Measurements from ENCODE around the gene ADARB1. TPM values are rescaled to one million over a fixed set of nuclear protein-coding genes. Genes with fewer than 3 reads are reported as not detected.
"Not testable (repeated sequence)": the region's sequence is repeated elsewhere in the genome, so short reads cannot be mapped to it uniquely, and the experiment has no call there.

The ADARB1 gene
- total RNA-seq, 2 experiments from 2014 or later, result 32.8 to 37.7 TPM

DNA sequence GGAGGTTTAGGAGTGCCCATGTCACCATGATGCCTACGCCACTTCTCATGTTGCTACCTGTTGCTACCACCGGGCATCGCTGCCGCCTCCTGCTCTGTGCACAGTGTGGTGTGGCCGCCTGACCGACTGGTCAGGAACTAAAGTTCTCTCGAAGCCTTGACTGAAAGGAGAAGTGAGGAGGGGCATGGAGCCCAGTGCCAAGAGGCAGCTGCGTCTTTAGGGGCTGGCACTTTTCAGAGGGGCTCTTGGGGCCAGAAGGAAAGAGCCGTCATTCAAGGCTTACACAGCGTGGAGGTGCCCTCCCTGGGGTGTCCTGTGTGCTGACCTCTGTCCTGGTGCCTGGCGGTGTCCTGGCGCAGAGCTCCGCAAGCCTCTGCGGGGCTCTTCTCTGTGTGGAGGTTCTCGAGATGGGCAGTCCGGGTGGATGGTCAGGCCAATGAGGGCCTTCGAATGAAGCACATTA is 57.2 kb downstream of the ADARB1 start:
- H3K4me3 Mint-ChIP-seq, result no peak overlapping the region
- DNase-seq, result no peak
- no peak for ATAC-seq
- CTCF ChIA-PET, result interaction anchor here (0.9 to 9.1 kb wide), 5 partner anchors 8 to 181 kb away, joined by 3 to 131 read pairs (median 16); no protein-coding TSS in a partner anchor
- H3K27ac Mint-ChIP-seq, result no peak overlapping the region
- POLR2A ChIA-PET, result no interaction called here
- intact Hi-C loops (cut with DNase I, micrococcal nuclease), result no loop called here
- H3K27me3 Mint-ChIP-seq, result no peaks in the 10 kb centered on the region
- peaks cover 8% of the 10 kb centered on the region for H3K36me3 Mint-ChIP-seq (ENCODE audit: low read depth)
- H3K9me3 Mint-ChIP-seq (ENCODE audit: low read depth), result no peaks in the 10 kb centered on the region
- peaks cover 31% of the 10 kb centered on the region for H3K4me1 Mint-ChIP-seq

DNA sequence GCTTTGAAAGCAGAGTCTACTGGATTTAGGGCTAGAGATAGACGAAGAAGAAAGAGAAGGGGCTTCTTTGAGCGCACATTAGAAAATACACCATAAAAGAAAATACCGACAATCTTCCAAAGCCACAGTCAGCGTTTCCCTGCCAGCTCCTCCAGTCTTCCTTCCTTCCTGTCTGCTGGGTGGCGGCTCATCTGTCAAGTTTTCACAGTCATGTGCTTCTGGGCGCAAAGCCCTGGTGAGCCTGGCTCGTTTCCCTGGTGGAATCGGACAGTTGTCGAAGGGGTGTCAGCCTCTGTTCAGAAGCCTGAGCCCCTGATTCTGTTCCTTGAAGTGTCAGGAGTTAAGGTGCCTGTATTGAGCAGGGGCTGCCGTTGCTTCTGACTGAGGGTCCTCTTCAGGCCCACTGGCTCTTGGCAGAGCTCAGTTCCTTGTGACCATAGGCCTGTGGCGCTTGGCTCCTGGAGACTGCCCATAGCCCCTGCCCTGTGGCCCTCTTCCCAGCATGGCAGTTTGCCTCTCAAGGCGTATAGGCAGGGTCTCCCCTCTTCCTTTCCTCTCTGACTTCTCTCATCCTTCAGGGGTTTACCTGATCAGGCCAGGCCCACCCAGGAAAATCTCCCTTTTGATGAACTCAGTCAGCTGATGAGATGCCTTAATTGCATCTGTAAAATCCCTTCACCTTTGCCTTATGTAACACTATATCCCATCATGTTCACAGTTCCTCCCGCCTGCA is 58.6 kb downstream of the ADARB1 start:
- ChIA-PET CTCF (interaction anchor here (3.5 kb wide), 1 partner anchor 19 kb away, joined by 16 read pairs; no protein-coding TSS in a partner anchor), POLR2A (no interaction called here)
- no peak for ATAC-seq
- H3K36me3 Mint-ChIP-seq (ENCODE audit: low read depth), result peaks cover 8% of the 10 kb centered on the region
- H3K27me3 Mint-ChIP-seq, result no peaks in the 10 kb centered on the region
- peaks cover 32% of the 10 kb centered on the region for H3K4me1 Mint-ChIP-seq
- no peak for DNase-seq
- intact Hi-C loops (cut with DNase I, micrococcal nuclease), result no loop called here
- no peaks in the 10 kb centered on the region for H3K9me3 Mint-ChIP-seq (ENCODE audit: low read depth)
- no peak overlapping the region for H3K4me3 Mint-ChIP-seq
- H3K27ac Mint-ChIP-seq, result no peak overlapping the region

- H3K36me3 Mint-ChIP-seq (ENCODE audit: low read depth); DNase-seq; H3K9me3 Mint-ChIP-seq (ENCODE audit: low read depth); intact Hi-C loops (cut with DNase I, micrococcal nuclease); H3K27ac Mint-ChIP-seq; H3K4me3 Mint-ChIP-seq; POLR2A ChIA-PET; H3K27me3 Mint-ChIP-seq; ATAC-seq: not testable (repeated sequence)
- CTCF ChIA-PET, result interaction anchor here (3.5 kb wide), 1 partner anchor 18 kb away, joined by 16 read pairs; no protein-coding TSS in a partner anchor
- H3K4me1 Mint-ChIP-seq, result peaks cover 29% of the 10 kb centered on the region
Observed at GRCh38 chr21:45133574-45134278, 59.3 kb downstream of the ADARB1 start.

GRCh38 chr21:45134279-45135076 is 60.1 kb downstream of the ADARB1 start:
- Mint-ChIP-seq H3K36me3 (ENCODE audit: low read depth) (peaks cover 5% of the 10 kb centered on the region), H3K27ac (no peak overlapping the region), H3K27me3 (no peaks in the 10 kb centered on the region), H3K4me3 (no peak overlapping the region), H3K9me3 (ENCODE audit: low read depth) (no peaks in the 10 kb centered on the region), H3K4me1 (peaks cover 28% of the 10 kb centered on the region)
- ChIA-PET CTCF (no interaction called here), POLR2A (no interaction called here)
- DNase-seq (no peak), ATAC-seq (no peak)
- intact Hi-C loops (cut with DNase I, micrococcal nuclease), result loop anchor here in 1 of 2 experiments (5.0 kb wide), 1 partner anchor 172 kb away; no protein-coding TSS in a partner anchor

- intact Hi-C loops (cut with DNase I, micrococcal nuclease), result loop anchor here in 1 of 2 experiments (5.0 kb wide), 1 partner anchor 173 kb away; no protein-coding TSS in a partner anchor
- ChIA-PET POLR2A (no interaction called here), CTCF (interaction anchor here (7.8 kb wide), 1 partner anchor 17 kb away, joined by 73 read pairs; no protein-coding TSS in a partner anchor)
- Mint-ChIP-seq H3K27ac (no peak overlapping the region), H3K9me3 (ENCODE audit: low read depth) (no peaks in the 10 kb centered on the region), H3K4me1 (peaks cover 21% of the 10 kb centered on the region), H3K27me3 (no peaks in the 10 kb centered on the region), H3K36me3 (ENCODE audit: low read depth) (peaks cover 5% of the 10 kb centered on the region), H3K4me3 (no peak overlapping the region)
- ATAC-seq (no peak), DNase-seq (no peak)
Observed at GRCh38 chr21:45135122-45135521, 60.7 kb downstream of the ADARB1 start.

GRCh38 chr21:45135868-45136267 is 61.5 kb downstream of the ADARB1 start:
- intact Hi-C loops (cut with DNase I, micrococcal nuclease), result loop anchor here in 1 of 2 experiments (5.0 kb wide), 1 partner anchor 174 kb away; no protein-coding TSS in a partner anchor
- ATAC-seq (no peak), DNase-seq (no peak)
- Mint-ChIP-seq H3K4me3 (no peak overlapping the region), H3K36me3 (ENCODE audit: low read depth) (peaks cover 5% of the 10 kb centered on the region), H3K9me3 (ENCODE audit: low read depth) (no peaks in the 10 kb centered on the region), H3K27ac (no peak overlapping the region), H3K4me1 (peaks cover 16% of the 10 kb centered on the region), H3K27me3 (no peaks in the 10 kb centered on the region)
- POLR2A ChIA-PET, result no interaction called here
- CTCF ChIA-PET, result interaction anchor here (1.3 to 7.8 kb wide), 11 partner anchors 8 to 309 kb away, joined by 4 to 131 read pairs (median 31); partner anchors contain the start of gene SLX9

DNA sequence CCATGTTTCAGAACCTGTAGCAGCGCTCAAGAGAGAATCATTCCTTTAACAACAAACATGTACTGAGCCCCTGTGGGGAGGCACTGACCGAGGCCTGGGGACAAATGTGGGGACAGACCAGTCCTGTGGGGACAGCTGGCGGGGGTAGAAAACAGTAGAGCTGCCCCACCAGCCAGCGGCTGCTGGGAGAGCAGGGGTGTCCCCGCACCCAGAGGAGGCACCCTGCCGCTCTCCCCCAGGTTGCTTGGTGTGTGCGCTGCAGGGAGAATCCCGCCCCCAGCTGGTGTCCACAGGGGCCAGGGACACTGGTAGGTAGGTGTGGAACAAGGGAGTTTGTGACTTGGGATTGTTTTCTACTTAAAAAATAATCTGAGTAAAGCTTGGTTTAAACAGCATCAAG is 62.1 kb downstream of the ADARB1 start:
- no peaks in the 10 kb centered on the region for H3K27me3 Mint-ChIP-seq
- no peak overlapping the region for H3K27ac Mint-ChIP-seq
- ChIA-PET CTCF (interaction anchor here (0.5 to 7.8 kb wide), 31 partner anchors 8 to 347 kb away, joined by 3 to 131 read pairs (median 5); partner anchors contain the start of gene SLX9), POLR2A (no interaction called here)
- H3K4me1 Mint-ChIP-seq, result peaks cover 16% of the 10 kb centered on the region
- DNase-seq (no peak), ATAC-seq (no peak)
- H3K36me3 Mint-ChIP-seq (ENCODE audit: low read depth), result peaks cover 5% of the 10 kb centered on the region
- H3K9me3 Mint-ChIP-seq (ENCODE audit: low read depth), result no peaks in the 10 kb centered on the region
- intact Hi-C loops (cut with DNase I, micrococcal nuclease), result loop anchor here in 1 of 2 experiments (5.0 kb wide), 1 partner anchor 174 kb away; no protein-coding TSS in a partner anchor
- no peak overlapping the region for H3K4me3 Mint-ChIP-seq

- intact Hi-C loops (cut with DNase I, micrococcal nuclease), result loop anchor here (1.0 to 5.0 kb wide), 2 partner anchors 175 to 188 kb away; no protein-coding TSS in a partner anchor
- H3K9me3 Mint-ChIP-seq (ENCODE audit: low read depth), result no peaks in the 10 kb centered on the region
- peak overlapping the region; percentile 14 for H3K27ac Mint-ChIP-seq
- peaks cover 16% of the 10 kb centered on the region for H3K4me1 Mint-ChIP-seq
- DNase-seq (peak; percentile 86), ATAC-seq (peak; percentile 47)
- ChIA-PET CTCF (interaction anchor here (0.5 to 7.8 kb wide), 43 partner anchors 9 to 711 kb away, joined by 3 to 131 read pairs (median 5); partner anchors contain the start of gene SLX9), POLR2A (no interaction called here)
- peaks cover 5% of the 10 kb centered on the region for H3K36me3 Mint-ChIP-seq (ENCODE audit: low read depth)
- H3K4me3 Mint-ChIP-seq, result no peak overlapping the region
- H3K27me3 Mint-ChIP-seq, result no peaks in the 10 kb centered on the region
Observed at GRCh38 chr21:45136927-45137611, 62.7 kb downstream of the ADARB1 start.

DNA sequence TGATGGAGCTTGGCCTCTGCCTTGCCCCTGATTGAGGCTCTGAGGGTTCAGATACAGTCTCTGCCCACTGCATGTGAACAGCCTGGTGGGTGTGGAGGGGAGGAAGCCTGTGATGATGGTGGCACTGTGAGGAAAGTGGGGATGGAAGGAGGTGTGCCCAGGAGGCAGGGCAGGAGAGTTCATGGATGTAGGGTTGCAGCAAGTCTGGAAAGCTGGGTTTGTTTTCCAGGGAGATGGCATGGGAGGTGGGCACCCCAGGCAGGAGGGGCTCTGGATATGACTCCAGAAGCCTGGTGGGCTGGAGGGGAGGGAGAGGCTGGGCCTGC is 63.2 kb downstream of the ADARB1 start:
- H3K27me3 Mint-ChIP-seq, result no peaks in the 10 kb centered on the region
- H3K27ac Mint-ChIP-seq, result peak overlapping the region; percentile 14
- DNase-seq, result no peak
- ATAC-seq, result no peak
- no peaks in the 10 kb centered on the region for H3K9me3 Mint-ChIP-seq (ENCODE audit: low read depth)
- peaks cover 15% of the 10 kb centered on the region for H3K4me1 Mint-ChIP-seq
- intact Hi-C loops (cut with DNase I, micrococcal nuclease), result loop anchor here (1.0 to 5.0 kb wide), 2 partner anchors 175 to 188 kb away; no protein-coding TSS in a partner anchor
- peaks cover 5% of the 10 kb centered on the region for H3K36me3 Mint-ChIP-seq (ENCODE audit: low read depth)
- ChIA-PET POLR2A (no interaction called here), CTCF (interaction anchor here (0.6 to 7.8 kb wide), 44 partner anchors 10 to 1857 kb away, joined by 3 to 131 read pairs (median 5); partner anchors contain the start of genes ADARB1 and SLX9)
- H3K4me3 Mint-ChIP-seq, result no peak overlapping the region

DNA sequence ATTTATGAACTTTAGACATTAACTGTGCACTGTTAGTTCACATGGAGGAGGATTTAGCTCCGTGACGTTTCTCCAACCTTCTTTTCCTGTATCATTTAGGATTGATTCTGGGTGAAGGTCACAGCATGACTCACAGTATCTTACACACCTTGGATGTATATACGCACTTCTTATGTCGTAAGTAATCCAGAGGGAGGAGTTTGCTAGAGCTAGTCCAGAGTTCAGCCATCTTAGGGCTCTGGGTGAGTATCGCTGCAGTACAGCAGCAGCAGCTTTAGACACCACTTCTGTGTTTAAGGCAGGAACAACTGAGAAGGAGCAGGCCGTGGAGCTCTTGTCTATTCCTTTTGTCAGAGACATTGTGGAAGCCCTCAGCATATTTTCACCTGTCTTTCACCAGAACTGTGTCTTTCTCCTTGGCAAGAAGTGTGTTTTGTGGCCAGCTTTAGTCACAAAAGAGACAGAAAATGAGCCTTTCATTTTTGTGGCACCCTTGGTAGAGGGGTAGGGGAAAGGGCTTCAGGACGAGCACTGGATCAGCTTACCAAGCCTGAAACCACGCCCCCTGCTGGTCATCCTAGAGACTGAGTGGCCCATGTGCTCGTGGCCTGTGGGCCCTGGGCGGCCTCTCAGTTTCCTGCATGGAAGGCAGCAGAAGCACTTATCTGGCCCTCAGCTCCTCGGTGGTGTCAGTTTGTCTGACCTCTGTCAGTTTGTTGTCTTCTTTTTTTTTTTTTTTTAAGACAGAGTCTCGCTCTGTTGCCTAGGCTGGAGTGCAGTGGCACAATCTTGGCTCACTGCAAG is 64.0 kb downstream of the ADARB1 start:
- no peaks in the 10 kb centered on the region for H3K27me3 Mint-ChIP-seq
- H3K36me3 Mint-ChIP-seq (ENCODE audit: low read depth), result peaks cover 3% of the 10 kb centered on the region
- DNase-seq (peak; percentile 89), ATAC-seq (peak; percentile 71)
- ChIA-PET POLR2A (interaction anchor here (0.6 kb wide), 1 partner anchor 222 kb away, joined by 3 read pairs; no protein-coding TSS in a partner anchor), CTCF (interaction anchor here (0.6 to 7.8 kb wide), 50 partner anchors 9 to 1858 kb away, joined by 3 to 131 read pairs (median 4); partner anchors contain the start of genes ADARB1 and SLX9)
- no peak overlapping the region for H3K4me3 Mint-ChIP-seq
- peaks cover 9% of the 10 kb centered on the region for H3K4me1 Mint-ChIP-seq
- H3K9me3 Mint-ChIP-seq (ENCODE audit: low read depth), result no peaks in the 10 kb centered on the region
- H3K27ac Mint-ChIP-seq, result no peak overlapping the region
- intact Hi-C loops (cut with DNase I, micrococcal nuclease), result loop anchor here in 1 of 2 experiments (5.0 kb wide), 1 partner anchor 176 kb away; no protein-coding TSS in a partner anchor
